Keratinocyte (primary cell): ENCODE results near the gene TSHR. TPM values are rescaled to one million over a fixed set of nuclear protein-coding genes. Genes with fewer than 3 reads are reported as not detected.

Source experiments
- DNase-seq: peaks from one replicate; pipeline ENCODE4 v3.0.0-alpha.2; 2011; ENCODE audit warnings: low read depth, missing footprints, low spot score
- FAIRE-seq: peaks from 2 replicates; lab custom pipeline; 2011; peaks lifted over from hg19 to GRCh38; lab: Jason Lieb, UNC
- H2AFZ ChIP-seq: 2 replicates; pipeline ENCODE4 v1.6.0; 2012; ENCODE audit warnings: low read length, control low read depth, inconsistent platforms; ENCODE audit not compliant: control insufficient read depth
- H3K27ac ChIP-seq: 2 replicates; pipeline ENCODE4 v1.5.1; 2011; ENCODE audit warnings: low read length; ENCODE audit not compliant: control insufficient read depth, insufficient read depth
- H3K27me3 ChIP-seq: 3 replicates; pipeline ENCODE4 v1.6.0; 2011; ENCODE audit warnings: low read length; ENCODE audit not compliant: control insufficient read depth, insufficient read depth; ENCODE audit errors: extremely low read depth
- H3K36me3 ChIP-seq, 2 experiments: 2 replicates in 1 of 2; 3 replicates in 1 of 2; pipeline ENCODE4 v1.5.1; 2011; ENCODE audit warnings: low read length in 2 of 2, mild to moderate bottlenecking in 1 of 2; ENCODE audit not compliant: control insufficient read depth in 2 of 2, insufficient read depth in 2 of 2; ENCODE audit errors: extremely low read depth in 1 of 2
- H3K4me1 ChIP-seq: 3 replicates; pipeline ENCODE4 v1.5.1; 2011; ENCODE audit warnings: low read length; ENCODE audit not compliant: control insufficient read depth, insufficient read depth; ENCODE audit errors: extremely low read depth
- H3K4me2 ChIP-seq: 3 replicates; pipeline ENCODE4 v1.6.0; 2011; ENCODE audit warnings: low read depth, low read length; ENCODE audit not compliant: control insufficient read depth, insufficient read depth; ENCODE audit errors: extremely low read depth
- H3K4me3 ChIP-seq, 3 experiments: fragments of 200-600 bp in 1 of 3; sonication (generic) in 1 of 3; 2 replicates in 2 of 3; 3 replicates in 1 of 3; pipeline ENCODE4 v1.5.1; 2011 to 2016; ENCODE audit warnings: low read length in 3 of 3, mild to moderate bottlenecking in 3 of 3, control low read depth in 2 of 3, inconsistent platforms in 1 of 3, low read depth in 1 of 3, mixed read lengths in 1 of 3, mixed run types in 1 of 3, moderate library complexity in 1 of 3; ENCODE audit not compliant: control insufficient read depth in 2 of 3, insufficient read depth in 2 of 3; ENCODE audit errors: extremely low read depth in 1 of 3
- H3K79me2 ChIP-seq: 2 replicates; pipeline ENCODE4 v1.6.0; 2012; ENCODE audit warnings: low read length; ENCODE audit not compliant: control insufficient read depth, insufficient read depth
- H3K9ac ChIP-seq: 3 replicates; pipeline ENCODE4 v1.6.0; 2011; ENCODE audit warnings: low read length; ENCODE audit not compliant: control insufficient read depth, insufficient read depth; ENCODE audit errors: extremely low read depth
- H3K9me1 ChIP-seq: 3 replicates; pipeline ENCODE4 v1.6.0; 2011; ENCODE audit warnings: low read length; ENCODE audit not compliant: control insufficient read depth, insufficient read depth; ENCODE audit errors: extremely low read depth
- H3K9me3 ChIP-seq: 2 replicates; pipeline ENCODE4 v1.5.1; 2012; ENCODE audit warnings: low read depth, low read length; ENCODE audit not compliant: control insufficient read depth
- H4K20me1 ChIP-seq: 3 replicates; pipeline ENCODE4 v1.6.0; 2011; ENCODE audit warnings: low read length; ENCODE audit not compliant: control insufficient read depth, insufficient read depth; ENCODE audit errors: extremely low read depth
- EZH2 ChIP-seq: IDR thresholded peaks from one replicate; pipeline ENCODE4 v1.6.1; 2012; ENCODE audit warnings: inconsistent platforms, mild to moderate bottlenecking, low read length, moderate library complexity
- dilution Hi-C: fragments of 300-500 bp; cut with MboI; formaldehyde crosslinking; loops from one replicate; pipeline ENCODE4 v1.7.0; 2020; ENCODE audit warnings: low sequenced_read_pairs; ENCODE audit not compliant: extremely low pct_ligation_motif_present
- polyA plus RNA-seq, 5 experiments: library from polyadenylated mRNA; depleted of rRNA in 3 of 5; stranded (reverse) in 3 of 5; stranded (forward) in 1 of 5; unstranded in 1 of 5; fragments of >200 nt; gene quantifications; 1 replicate in 1 of 5; 2 replicates in 3 of 5; 3 replicates in 1 of 5; pipeline versions ENCODE4 v1.2.1 to v1.2.3, GENCODE V29; 2011 to 2012; ENCODE audit warnings: missing spikeins in 2 of 5, low read depth in 1 of 5, low replicate concordance in 1 of 5
- TF ChIP-seq, protein P1 (sequence below), 3 experiments: IDR thresholded peaks in 1 of 3; conservative IDR thresholded peaks in 1 of 3; optimal IDR thresholded peaks in 1 of 3; 2 replicates in 2 of 3; 3 replicates in 1 of 3; pipeline versions ENCODE3 to v1.5.1; 2011; ENCODE audit warnings: low read length in 3 of 3, mild to moderate bottlenecking in 3 of 3, moderate library complexity in 2 of 3, control low read depth in 1 of 3, inconsistent platforms in 1 of 3; ENCODE audit not compliant: insufficient read depth in 2 of 3; ENCODE audit errors: extremely low read depth in 1 of 3

Gene TSHR
- polyA plus RNA-seq, 1 donor (not counting 4 experiments of a cell fraction or from before 2014, with no cell fraction given) = 0.03 TPM

- DNase-seq (no peak), FAIRE-seq (no peak)
- no peaks in the 10 kb centered on the region for H3K79me2 ChIP-seq
- no peaks in the 10 kb centered on the region for H3K9me3 ChIP-seq
- no peaks in the 10 kb centered on the region for H3K36me3 ChIP-seq
- no peak overlapping the region for H3K27ac ChIP-seq
- TF ChIP-seq, protein P1, sequence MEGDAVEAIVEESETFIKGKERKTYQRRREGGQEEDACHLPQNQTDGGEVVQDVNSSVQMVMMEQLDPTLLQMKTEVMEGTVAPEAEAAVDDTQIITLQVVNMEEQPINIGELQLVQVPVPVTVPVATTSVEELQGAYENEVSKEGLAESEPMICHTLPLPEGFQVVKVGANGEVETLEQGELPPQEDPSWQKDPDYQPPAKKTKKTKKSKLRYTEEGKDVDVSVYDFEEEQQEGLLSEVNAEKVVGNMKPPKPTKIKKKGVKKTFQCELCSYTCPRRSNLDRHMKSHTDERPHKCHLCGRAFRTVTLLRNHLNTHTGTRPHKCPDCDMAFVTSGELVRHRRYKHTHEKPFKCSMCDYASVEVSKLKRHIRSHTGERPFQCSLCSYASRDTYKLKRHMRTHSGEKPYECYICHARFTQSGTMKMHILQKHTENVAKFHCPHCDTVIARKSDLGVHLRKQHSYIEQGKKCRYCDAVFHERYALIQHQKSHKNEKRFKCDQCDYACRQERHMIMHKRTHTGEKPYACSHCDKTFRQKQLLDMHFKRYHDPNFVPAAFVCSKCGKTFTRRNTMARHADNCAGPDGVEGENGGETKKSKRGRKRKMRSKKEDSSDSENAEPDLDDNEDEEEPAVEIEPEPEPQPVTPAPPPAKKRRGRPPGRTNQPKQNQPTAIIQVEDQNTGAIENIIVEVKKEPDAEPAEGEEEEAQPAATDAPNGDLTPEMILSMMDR (optimal IDR thresholded peaks at IDR 0.05 in 1 of 3, IDR thresholded peaks at IDR 0.05 in 1 of 3, conservative IDR thresholded peaks at IDR 0.05 in 1 of 3; ENCODE audit: extremely low read depth in 1 of 3, insufficient read depth in 2 of 3, low read length in 3 of 3) = no peak
- no peak for TF ChIP-seq EZH2
- no peak overlapping the region for H2AFZ ChIP-seq
- H3K4me2 ChIP-seq = no peak overlapping the region
- no peaks in the 10 kb centered on the region for H3K9me1 ChIP-seq
- dilution Hi-C loops = no loop called here
- H3K4me1 ChIP-seq = no peaks in the 10 kb centered on the region
- H4K20me1 ChIP-seq = no peaks in the 10 kb centered on the region
- no peak overlapping the region for H3K9ac ChIP-seq
- H3K4me3 ChIP-seq = no peak overlapping the region
- no peaks in the 10 kb centered on the region for H3K27me3 ChIP-seq
Observed at GRCh38 chr14:80988735-80989429, 33.5 kb downstream of the TSHR start.

GRCh38 chr14:80992580-80992979, 37.2 kb downstream of the TSHR start:
- no peak for TF ChIP-seq EZH2
- TF ChIP-seq, protein P1 (optimal IDR thresholded peaks at IDR 0.05 in 1 of 3, IDR thresholded peaks at IDR 0.05 in 1 of 3, conservative IDR thresholded peaks at IDR 0.05 in 1 of 3; ENCODE audit: extremely low read depth in 1 of 3, insufficient read depth in 2 of 3, low read length in 3 of 3) = no peak
- Histone ChIP-seq H3K9me1 (no peaks in the 10 kb centered on the region), H4K20me1 (no peaks in the 10 kb centered on the region), H3K9me3 (no peaks in the 10 kb centered on the region), H3K9ac (no peak overlapping the region), H3K27ac (no peak overlapping the region), H3K4me1 (no peaks in the 10 kb centered on the region), H3K27me3 (peaks cover 6% of the 10 kb centered on the region), H3K4me3 (no peak overlapping the region), H3K4me2 (no peak overlapping the region), H2AFZ (no peak overlapping the region), H3K36me3 (no peaks in the 10 kb centered on the region), H3K79me2 (no peaks in the 10 kb centered on the region)
- no peak for DNase-seq
- dilution Hi-C loops = no loop called here
- FAIRE-seq = no peak
